LNCAP (cell line): ENCODE measurements around the gene OR51L1.
"Not testable (repeated sequence)": the region's sequence is repeated elsewhere in the genome, so short reads cannot be mapped to it uniquely, and the experiment has no call there.

Experiments used
- TF ChIP-seq, protein P1 (sequence below): fragments of 450-650 bp; IDR thresholded peaks from 2 replicates; pipeline ENCODE4 v1.5.1; 2017; ENCODE audit warnings: mild to moderate bottlenecking

OR51L1 gene, protein sequence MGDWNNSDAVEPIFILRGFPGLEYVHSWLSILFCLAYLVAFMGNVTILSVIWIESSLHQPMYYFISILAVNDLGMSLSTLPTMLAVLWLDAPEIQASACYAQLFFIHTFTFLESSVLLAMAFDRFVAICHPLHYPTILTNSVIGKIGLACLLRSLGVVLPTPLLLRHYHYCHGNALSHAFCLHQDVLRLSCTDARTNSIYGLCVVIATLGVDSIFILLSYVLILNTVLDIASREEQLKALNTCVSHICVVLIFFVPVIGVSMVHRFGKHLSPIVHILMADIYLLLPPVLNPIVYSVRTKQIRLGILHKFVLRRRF

DNA sequence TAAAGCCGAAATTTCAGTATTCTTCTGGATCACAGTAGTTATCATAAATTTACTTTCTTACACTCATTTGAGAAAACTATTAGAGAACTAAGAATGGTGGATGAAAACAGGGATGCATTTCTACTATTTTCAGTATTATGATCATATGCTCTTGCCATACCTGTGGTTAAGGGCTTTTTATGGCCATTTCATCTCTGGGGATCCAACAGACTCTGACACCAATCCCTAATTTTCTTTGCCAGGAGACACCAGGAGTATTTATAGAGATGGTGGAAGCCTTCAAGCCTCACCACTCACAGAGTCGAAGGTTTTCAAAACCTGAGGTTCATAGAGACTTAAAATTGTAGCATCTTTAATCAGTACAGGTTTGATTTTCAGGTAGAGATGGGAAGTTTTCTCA lies at the start of gene OR51L1:
TSS of gene OR51L1 (plus strand) at position 301 of the 400 bp plus-strand sequence. CDS start 4,132 bp downstream, outside the sequence.
- TF ChIP-seq, protein P1, sequence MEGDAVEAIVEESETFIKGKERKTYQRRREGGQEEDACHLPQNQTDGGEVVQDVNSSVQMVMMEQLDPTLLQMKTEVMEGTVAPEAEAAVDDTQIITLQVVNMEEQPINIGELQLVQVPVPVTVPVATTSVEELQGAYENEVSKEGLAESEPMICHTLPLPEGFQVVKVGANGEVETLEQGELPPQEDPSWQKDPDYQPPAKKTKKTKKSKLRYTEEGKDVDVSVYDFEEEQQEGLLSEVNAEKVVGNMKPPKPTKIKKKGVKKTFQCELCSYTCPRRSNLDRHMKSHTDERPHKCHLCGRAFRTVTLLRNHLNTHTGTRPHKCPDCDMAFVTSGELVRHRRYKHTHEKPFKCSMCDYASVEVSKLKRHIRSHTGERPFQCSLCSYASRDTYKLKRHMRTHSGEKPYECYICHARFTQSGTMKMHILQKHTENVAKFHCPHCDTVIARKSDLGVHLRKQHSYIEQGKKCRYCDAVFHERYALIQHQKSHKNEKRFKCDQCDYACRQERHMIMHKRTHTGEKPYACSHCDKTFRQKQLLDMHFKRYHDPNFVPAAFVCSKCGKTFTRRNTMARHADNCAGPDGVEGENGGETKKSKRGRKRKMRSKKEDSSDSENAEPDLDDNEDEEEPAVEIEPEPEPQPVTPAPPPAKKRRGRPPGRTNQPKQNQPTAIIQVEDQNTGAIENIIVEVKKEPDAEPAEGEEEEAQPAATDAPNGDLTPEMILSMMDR: no peak

DNA sequence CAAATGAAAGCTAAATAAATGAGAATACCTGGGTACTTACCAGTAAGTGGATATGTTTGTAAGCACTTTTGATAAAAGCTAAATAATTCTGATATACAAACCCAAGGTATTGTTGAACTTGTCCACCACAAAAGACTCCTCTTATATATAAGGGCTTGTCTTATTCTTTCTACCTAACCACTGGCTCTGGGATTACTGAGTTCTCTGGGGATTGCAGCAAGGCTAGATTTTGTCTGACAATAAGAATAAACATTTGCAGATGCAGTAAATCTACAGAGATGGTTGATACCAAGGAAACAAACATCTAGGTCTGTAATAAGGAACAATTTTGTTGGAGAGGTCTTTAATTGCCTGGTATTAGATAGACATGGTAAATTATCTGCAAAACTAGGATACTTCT lies 47.1 kb upstream of the OR51L1 start, which contains the start of gene OR51A4:
TSS of gene OR51A4 (minus strand) at position 101 of the 400 bp plus-strand sequence. CDS start 505 bp downstream, outside the sequence.
- TF ChIP-seq, protein P1: no peak

DNA sequence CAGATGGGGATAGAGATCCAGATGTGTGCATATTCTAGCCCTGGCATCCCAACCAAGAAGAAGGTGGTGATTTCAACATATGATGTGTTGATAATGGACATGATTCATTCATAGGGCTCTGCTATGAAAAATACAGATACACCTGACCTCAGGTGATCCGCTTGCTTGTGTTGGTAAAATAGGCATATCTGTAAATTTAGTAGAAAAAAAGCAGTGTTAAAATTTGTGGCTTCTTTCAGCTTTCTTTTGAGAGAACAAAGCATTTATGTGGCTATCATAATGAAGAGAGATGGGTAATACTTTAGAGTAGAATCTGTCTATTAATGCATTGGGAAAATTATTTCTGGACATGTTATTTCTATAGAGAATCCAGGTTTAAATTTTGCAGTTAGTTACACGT lies 39.0 kb upstream of the OR51L1 start, which contains the start of gene OR51A2:
TSS of gene OR51A2 (minus strand) at position 101 of the 400 bp plus-strand sequence. CDS start at position 101, 0 bp downstream.
- TF ChIP-seq, protein P1: not testable (repeated sequence)

DNA sequence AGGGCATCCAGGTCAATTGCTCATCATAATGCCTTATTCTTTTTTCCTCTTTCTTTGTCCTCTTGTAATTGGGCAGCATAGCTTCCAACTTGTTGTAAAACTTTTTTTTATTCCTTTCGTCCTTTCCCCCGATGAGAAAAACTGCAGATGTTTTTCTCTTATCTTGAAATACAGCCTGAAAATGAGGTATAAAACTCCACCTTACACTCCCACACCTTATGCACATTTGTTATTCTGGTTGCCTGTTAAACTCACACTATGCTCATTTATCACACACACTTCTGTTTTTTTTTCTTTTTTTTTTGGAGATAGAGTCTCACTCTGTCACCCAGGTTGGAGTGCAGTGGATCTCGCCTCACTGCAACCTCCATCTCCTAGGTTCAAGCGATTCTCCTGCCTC lies 37.3 kb upstream of the OR51L1 start:
- TF ChIP-seq, protein P1: no peak

DNA sequence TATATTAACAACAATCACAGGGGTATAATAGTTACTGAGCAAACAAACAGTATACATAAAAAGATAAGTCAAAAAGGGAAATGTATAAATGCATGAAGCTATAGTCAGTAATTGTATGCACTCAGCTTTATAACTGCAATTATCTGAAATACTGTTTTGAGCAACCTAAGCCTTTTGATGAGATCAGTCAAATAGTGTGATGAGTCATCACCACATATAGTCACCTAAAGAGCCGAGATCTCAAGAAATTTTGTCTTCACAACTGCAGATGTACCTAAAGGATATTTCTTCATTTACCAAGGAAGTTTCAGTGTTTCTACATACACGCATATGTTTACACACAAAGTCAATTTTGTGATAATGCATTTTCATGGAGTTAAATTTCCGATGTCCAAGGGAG lies 33.8 kb upstream of the OR51L1 start:
- TF ChIP-seq, protein P1: no peak

DNA sequence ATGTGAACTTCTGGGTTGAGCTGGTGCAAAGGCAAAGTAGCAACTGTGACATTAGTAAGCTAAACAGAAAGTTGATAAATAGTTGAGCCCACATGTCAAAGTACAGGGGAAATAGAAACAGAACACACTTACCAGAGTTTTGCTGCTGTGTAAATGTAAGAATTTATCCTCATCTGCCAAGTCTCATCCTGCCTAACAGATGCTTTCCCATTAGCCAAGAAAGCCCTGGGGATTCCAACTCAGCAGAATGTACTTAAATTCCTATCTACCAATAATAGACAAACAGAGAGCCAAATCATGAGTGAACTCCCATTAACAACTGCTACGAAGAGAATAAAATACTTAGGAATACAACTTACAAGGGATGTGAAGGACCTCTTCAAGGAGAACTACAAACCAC lies 31.8 kb upstream of the OR51L1 start:
- TF ChIP-seq, protein P1: no peak

DNA sequence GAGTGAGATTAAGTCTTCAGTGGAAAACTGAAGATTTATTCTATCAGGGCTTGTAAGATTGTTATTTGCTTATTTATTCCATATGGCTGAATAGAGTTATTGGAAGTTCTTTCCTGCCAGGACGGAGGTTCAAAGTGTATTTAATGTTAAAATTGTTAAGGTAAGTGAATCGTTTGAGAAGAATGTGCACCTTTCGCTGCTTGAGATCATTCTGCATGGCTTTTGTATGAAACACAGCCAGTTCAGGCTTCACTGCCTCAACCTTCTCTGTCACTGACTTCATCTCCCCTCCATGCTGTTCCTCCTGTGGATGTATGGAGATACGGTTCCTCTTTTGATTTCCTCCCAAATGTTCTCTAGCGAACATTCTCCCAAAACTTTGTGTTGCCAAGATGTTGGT lies 19.2 kb upstream of the OR51L1 start:
- TF ChIP-seq, protein P1: no peak
